HG03460 (cell line): ENCODE data around the gene IL11.
"Not testable (repeated sequence)": the region's sequence is repeated elsewhere in the genome, so short reads cannot be mapped to it uniquely, and the experiment has no call there.

Source experiments
- ATAC-seq: cut with Tn5 transposase; IDR thresholded peaks from one replicate; pipeline ENCODE4 v1.9.1; 2021; ENCODE audit not compliant: unreplicated experiment

IL11 gene

DNA sequence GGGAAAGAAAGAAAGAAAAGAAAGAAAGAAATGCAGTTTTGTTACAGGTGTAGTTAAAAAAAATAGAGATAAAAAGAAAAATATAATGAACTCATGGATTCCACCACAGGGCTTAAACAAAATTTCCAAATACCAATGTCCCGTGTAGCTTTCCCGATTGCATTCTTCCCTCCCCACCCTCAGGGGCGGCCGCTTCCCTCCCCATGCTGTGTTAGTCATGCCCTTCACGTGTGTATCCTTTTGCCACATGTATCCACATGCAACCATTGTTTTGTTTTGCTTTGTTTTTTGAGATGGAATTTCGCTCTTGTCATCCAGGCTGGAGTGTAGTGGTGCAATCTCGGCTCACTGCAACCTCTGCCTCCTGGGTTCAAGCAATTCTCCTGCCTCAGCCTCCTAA lies 34.2 kb downstream of the IL11 start:
- no peak for ATAC-seq

DNA sequence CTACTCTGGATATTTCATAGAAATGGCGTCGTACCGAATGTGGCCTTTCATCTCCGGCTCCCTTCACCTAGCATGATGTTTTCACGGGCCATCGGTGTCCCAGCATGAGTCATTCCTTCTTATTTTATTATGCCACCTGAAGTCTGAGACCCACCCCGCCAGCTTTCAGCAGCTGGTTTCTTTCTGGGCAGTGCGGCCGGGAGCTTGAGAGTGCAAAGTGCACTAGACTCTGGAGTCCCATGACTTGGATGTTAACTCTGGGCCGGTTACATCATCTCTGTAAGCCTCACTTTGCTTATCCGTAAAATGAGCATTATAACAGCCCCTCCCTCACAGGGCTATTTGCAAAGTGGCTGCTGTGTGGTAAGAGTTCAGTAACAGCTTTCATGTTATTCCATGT lies 36.4 kb downstream of the IL11 start:
- ATAC-seq, result no peak

DNA sequence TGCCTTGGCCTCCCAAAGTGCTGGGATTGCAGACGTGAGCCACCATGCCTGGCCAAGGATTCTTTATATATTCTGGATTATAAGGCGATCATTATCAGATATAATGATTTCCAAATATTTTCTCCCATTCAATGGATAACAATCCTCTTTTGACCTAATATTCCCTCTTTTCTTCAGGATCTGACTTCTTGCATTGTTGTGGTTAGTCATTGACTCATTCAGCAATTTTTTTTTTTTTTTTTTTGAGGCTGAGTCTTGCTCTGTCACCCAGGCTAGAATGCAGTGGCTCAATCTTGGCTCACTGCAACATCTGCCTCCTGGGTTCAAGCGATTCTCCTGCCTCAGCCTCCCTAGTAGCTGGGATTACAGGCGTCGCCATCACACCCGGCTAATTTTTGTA lies 40.5 kb downstream of the IL11 start:
- ATAC-seq, result not testable (repeated sequence)

DNA sequence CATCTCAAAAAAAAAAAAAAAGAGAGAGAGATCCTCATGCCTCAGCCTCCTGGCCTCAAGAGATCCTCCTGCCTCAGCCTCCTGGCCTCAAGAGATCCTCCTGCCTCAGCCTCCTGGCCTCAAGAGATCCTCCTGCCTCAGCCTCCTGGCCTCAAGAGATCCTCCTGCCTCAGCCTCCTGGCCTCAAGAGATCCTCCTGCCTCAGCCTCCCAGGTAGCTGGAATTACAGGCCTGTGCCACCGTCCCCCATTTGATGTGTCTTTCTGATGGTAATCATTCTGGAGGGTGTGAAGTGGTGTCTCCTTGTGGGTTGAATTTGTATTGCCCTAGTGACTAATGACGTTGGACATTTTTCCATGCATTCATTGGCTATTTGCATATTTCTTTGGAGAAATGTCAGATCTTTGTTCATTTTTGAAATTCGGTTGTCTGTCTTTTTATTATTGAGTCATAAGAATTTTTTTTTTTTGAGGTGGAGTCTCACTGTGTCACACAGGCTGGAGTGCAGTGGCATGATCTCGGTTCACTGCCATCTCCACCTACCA lies 41.4 kb downstream of the IL11 start:
- not testable (repeated sequence) for ATAC-seq

DNA sequence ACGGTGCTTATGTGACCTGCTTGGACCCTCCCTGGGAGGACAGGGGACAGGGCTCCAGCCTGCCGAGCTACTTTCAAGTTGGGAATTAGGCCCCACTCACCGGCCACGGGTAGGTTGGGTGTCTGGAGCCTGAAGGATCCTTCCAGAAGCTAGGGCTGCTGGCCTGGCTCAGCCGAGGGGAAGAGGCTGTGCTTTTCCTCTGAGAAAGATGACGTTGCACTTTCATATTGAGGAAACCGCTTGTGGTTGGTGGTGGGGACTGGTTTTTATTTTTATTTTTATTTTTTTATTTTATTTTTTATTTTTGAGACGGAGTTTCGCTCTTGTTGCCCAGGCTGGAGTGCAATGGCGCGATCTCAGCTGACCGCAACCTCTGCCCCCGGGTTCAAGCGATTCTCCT lies 45.1 kb downstream of the IL11 start, which contains the start of gene TMEM150B:
Gene TMEM150B, minus strand, starts transcription at position 170 of the 400 bp plus-strand sequence. CDS start 4,305 bp downstream, outside the sequence.
- ATAC-seq, result no peak

DNA sequence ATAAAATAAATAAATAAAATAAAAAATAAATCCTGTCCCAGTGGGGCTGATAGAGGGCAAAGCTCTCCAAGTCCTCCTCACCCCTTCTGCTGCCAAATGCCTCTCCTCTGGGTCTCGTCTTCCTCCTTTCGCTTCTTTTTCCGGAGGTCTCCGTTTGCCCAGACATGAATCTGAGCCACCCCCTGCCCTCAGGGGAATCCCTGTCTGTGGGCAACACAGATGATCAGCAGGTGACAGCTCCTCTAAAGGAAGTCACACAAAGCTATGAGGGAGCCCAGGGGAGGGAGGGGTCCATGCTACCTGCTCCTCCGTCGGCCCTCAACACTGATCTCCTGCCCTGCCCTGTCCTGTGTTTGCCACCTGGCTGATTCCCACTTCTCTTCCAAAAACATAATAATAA lies 45.6 kb downstream of the IL11 start:
- no peak for ATAC-seq

DNA sequence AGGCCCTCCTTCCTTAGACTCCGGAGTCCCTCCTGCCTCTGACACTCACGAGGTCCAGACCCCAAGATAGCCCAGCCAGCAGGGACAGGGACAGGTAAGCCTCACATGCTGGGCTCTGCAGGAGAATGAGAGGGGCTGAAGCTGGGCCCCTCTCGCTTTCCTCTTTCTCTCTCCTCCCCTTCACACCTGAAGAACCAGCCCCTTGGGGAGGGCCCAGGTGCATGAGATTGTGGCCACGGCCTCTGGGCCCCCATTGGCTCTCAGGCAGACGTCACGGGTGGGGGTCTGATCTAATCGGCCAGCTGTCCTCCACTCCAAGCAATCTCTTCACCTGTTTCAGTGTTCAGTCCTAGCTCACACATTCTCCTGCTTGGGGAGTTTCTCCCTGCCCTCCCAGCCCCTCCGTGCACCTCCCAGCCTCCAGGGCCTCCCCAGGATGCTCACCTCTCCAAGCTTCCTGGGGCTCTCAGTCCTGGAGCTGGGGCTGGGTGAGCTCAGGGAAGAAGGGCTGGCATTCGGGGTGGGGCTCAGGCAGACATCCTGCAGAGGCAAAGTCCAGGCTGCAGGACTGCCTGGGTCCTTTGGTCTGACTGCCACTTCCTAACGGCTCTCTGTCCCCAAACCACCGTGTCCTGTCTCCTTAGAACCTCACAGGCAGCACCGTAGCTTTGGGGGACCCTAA lies 47.9 kb downstream of the IL11 start:
- no peak for ATAC-seq

DNA sequence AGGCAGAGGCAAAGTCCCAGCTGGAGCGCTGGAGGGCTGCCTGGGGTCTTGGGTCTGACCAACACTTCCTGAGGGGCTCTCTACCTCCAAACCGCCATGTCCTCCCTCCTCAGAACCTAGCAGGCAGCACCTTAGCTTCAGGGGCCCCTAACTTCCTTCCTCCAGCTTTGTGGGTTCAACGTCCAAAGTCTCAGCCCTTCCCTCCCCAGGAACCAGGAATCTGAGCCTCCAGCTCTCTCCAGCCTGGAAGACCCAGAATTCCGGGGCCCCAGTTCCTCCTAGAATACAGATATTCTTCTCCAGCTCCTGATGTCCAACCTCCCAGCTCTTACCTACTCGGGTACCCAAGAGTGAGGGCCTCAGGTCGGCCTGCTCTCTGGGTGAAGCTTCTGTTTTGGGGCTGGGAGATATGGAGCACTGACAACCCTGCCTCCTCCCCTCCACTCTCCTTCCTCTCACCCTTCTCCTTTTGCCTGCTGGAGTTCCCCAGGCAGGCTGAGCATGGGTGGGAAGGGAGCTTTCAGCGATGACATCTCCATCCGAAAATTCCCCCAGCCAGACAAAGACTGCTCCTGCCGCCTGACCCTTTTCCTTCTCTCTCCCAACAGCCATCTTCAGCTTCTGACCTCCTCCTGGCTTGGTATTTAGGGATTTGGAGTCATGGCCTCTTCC lies 48.7 kb downstream of the IL11 start:
- no peak for ATAC-seq

DNA sequence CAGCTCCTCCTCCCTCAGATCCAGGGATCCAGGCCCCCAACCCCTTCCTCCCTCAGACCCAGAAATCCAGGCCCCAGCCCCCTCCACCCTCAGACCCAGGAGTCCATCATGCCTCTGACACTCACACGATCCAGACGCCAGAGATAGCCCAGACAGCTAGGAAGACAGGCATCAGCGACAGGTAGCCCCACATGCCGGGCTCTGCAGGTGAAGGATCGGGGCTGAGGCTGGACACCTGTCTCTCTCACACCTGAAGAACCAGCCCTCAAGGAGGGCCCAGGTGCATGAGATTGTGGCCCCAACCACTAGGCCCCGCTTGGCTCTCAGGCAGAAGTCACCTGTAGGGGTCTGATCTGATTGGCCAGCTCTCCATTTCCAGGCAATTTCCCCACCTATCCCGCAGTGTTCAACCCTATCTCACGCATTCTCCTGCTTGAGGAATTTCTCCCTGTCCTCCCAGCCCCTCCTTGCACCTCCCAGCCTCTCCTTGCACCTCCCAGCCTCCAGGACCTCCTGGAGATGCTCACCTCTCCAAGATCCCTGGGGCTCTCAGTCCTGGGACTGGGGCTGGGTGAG lies 49.3 kb downstream of the IL11 start:
- ATAC-seq, result no peak

DNA sequence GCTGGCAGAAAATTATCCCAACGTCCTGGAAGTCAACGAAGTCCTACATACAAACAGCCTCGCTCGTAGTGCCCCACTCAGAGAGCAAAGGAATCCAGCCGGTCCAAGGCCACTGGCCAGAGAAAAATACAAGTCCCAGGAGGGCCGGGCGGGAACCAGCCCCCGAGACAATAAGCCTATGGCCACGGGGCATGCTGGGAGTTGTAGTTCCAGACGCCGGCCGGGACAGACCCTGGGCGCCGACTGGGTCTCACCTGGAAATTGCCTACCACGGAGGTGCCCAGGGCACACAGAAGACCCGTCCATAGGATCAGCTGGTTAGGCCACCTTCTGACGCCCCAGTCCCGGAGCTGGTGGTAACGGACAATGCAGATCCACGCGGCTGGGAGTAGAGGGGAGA lies 50.5 kb downstream of the IL11 start:
- no peak for ATAC-seq

DNA sequence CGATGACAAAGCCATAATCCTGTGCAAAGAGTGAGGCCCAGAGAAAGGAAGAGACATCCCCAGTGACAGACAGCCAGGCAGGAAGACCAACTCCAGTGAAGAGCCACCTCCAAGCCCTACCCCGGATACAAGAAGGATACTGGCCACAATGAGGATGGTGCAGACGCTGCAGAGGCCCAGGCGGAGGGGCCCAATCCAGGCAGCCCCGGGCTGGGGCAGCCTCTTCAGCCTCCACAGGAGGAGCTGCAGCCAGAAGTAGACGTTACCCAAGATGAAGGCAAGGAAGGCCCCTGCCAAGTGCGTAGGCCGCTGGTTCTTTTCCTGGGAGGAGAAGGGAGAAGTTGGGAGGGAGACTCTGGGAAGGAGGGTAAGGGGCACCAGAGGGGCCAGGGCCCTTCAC lies 53.6 kb downstream of the IL11 start:
- ATAC-seq, result no peak

DNA sequence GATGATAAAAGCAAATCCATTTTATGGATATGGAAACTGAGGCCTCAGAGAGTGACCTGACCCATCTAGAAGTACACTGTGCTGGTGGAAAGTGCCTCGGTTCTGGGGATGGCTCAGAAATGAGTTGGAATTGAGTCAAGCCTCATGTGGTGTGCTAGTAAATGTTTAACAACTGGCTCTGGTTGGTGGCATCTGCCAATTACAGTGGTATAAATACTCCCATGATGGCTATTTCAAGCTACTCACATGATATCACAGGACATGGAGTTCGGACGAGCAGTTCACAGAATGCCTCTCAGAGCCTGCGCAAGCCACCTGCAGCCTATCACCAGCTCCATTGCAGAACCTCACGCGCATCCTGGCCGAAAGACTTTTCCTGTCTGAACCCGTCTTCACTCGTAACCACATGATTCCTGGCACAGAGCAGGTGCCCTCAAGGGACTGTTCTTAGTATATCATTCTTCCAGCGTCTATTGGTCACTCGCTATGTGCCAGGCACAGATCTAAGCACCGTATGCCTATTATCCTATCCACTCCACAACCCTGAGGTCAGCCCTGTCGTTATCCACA lies 54.2 kb downstream of the IL11 start:
- ATAC-seq, result no peak

DNA sequence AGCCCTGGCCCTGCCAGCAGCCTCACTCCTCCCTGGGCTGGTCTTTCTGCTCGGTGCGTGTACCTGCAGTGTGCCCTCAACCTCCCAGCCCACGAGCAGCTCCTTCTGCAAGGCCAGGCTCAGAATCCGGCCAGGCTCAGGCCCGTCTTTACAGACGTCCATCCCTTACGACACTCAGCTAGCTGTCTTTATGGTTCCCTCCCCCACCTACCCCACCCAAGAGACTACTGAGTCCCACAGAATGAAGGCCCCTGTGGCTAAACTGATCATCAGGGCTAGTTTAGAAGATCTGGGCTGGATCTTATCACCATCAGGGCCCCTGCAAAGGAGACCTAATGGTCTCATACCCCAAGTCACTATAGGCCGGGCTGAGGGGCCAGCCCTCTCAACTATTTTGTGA lies 55.9 kb downstream of the IL11 start:
- no peak for ATAC-seq
